Keratinocyte (primary cell): ENCODE results near the gene TRIM67. TPM values are rescaled to one million over a fixed set of nuclear protein-coding genes. Genes with fewer than 3 reads are reported as not detected.

ENCODE experiments used
- DNase-seq: peaks from one replicate; pipeline ENCODE4 v3.0.0-alpha.2; 2011; ENCODE audit warnings: low read depth, missing footprints, low spot score
- FAIRE-seq: peaks from 2 replicates; lab custom pipeline; 2011; peaks lifted over from hg19 to GRCh38; lab: Jason Lieb, UNC
- H2AFZ ChIP-seq: 2 replicates; pipeline ENCODE4 v1.6.0; 2012; ENCODE audit warnings: low read length, control low read depth, inconsistent platforms; ENCODE audit not compliant: control insufficient read depth
- H3K27ac ChIP-seq: 2 replicates; pipeline ENCODE4 v1.5.1; 2011; ENCODE audit warnings: low read length; ENCODE audit not compliant: control insufficient read depth, insufficient read depth
- H3K27me3 ChIP-seq: 3 replicates; pipeline ENCODE4 v1.6.0; 2011; ENCODE audit warnings: low read length; ENCODE audit not compliant: control insufficient read depth, insufficient read depth; ENCODE audit errors: extremely low read depth
- H3K36me3 ChIP-seq, 2 experiments: 2 replicates in 1 of 2; 3 replicates in 1 of 2; pipeline ENCODE4 v1.5.1; 2011; ENCODE audit warnings: low read length in 2 of 2, mild to moderate bottlenecking in 1 of 2; ENCODE audit not compliant: control insufficient read depth in 2 of 2, insufficient read depth in 2 of 2; ENCODE audit errors: extremely low read depth in 1 of 2
- H3K4me1 ChIP-seq: 3 replicates; pipeline ENCODE4 v1.5.1; 2011; ENCODE audit warnings: low read length; ENCODE audit not compliant: control insufficient read depth, insufficient read depth; ENCODE audit errors: extremely low read depth
- H3K4me2 ChIP-seq: 3 replicates; pipeline ENCODE4 v1.6.0; 2011; ENCODE audit warnings: low read depth, low read length; ENCODE audit not compliant: control insufficient read depth, insufficient read depth; ENCODE audit errors: extremely low read depth
- H3K4me3 ChIP-seq, 3 experiments: fragments of 200-600 bp in 1 of 3; sonication (generic) in 1 of 3; 2 replicates in 2 of 3; 3 replicates in 1 of 3; pipeline ENCODE4 v1.5.1; 2011 to 2016; ENCODE audit warnings: low read length in 3 of 3, mild to moderate bottlenecking in 3 of 3, control low read depth in 2 of 3, inconsistent platforms in 1 of 3, low read depth in 1 of 3, mixed read lengths in 1 of 3, mixed run types in 1 of 3, moderate library complexity in 1 of 3; ENCODE audit not compliant: control insufficient read depth in 2 of 3, insufficient read depth in 2 of 3; ENCODE audit errors: extremely low read depth in 1 of 3
- H3K79me2 ChIP-seq: 2 replicates; pipeline ENCODE4 v1.6.0; 2012; ENCODE audit warnings: low read length; ENCODE audit not compliant: control insufficient read depth, insufficient read depth
- H3K9ac ChIP-seq: 3 replicates; pipeline ENCODE4 v1.6.0; 2011; ENCODE audit warnings: low read length; ENCODE audit not compliant: control insufficient read depth, insufficient read depth; ENCODE audit errors: extremely low read depth
- H3K9me1 ChIP-seq: 3 replicates; pipeline ENCODE4 v1.6.0; 2011; ENCODE audit warnings: low read length; ENCODE audit not compliant: control insufficient read depth, insufficient read depth; ENCODE audit errors: extremely low read depth
- H3K9me3 ChIP-seq: 2 replicates; pipeline ENCODE4 v1.5.1; 2012; ENCODE audit warnings: low read depth, low read length; ENCODE audit not compliant: control insufficient read depth
- H4K20me1 ChIP-seq: 3 replicates; pipeline ENCODE4 v1.6.0; 2011; ENCODE audit warnings: low read length; ENCODE audit not compliant: control insufficient read depth, insufficient read depth; ENCODE audit errors: extremely low read depth
- EZH2 ChIP-seq: IDR thresholded peaks from one replicate; pipeline ENCODE4 v1.6.1; 2012; ENCODE audit warnings: inconsistent platforms, mild to moderate bottlenecking, low read length, moderate library complexity
- dilution Hi-C: fragments of 300-500 bp; cut with MboI; formaldehyde crosslinking; loops from one replicate; pipeline ENCODE4 v1.7.0; 2020; ENCODE audit warnings: low sequenced_read_pairs; ENCODE audit not compliant: extremely low pct_ligation_motif_present
- polyA plus RNA-seq, 5 experiments: library from polyadenylated mRNA; depleted of rRNA in 3 of 5; stranded (reverse) in 3 of 5; stranded (forward) in 1 of 5; unstranded in 1 of 5; fragments of >200 nt; gene quantifications; 1 replicate in 1 of 5; 2 replicates in 3 of 5; 3 replicates in 1 of 5; pipeline versions ENCODE4 v1.2.1 to v1.2.3, GENCODE V29; 2011 to 2012; ENCODE audit warnings: missing spikeins in 2 of 5, low read depth in 1 of 5, low replicate concordance in 1 of 5
- TF ChIP-seq, protein P1 (sequence below), 3 experiments: IDR thresholded peaks in 1 of 3; conservative IDR thresholded peaks in 1 of 3; optimal IDR thresholded peaks in 1 of 3; 2 replicates in 2 of 3; 3 replicates in 1 of 3; pipeline versions ENCODE3 to v1.5.1; 2011; ENCODE audit warnings: low read length in 3 of 3, mild to moderate bottlenecking in 3 of 3, moderate library complexity in 2 of 3, control low read depth in 1 of 3, inconsistent platforms in 1 of 3; ENCODE audit not compliant: insufficient read depth in 2 of 3; ENCODE audit errors: extremely low read depth in 1 of 3

The TRIM67 gene
- polyA plus RNA-seq, 1 donor (not counting 4 experiments of a cell fraction or from before 2014, with no cell fraction given) = not detected

DNA sequence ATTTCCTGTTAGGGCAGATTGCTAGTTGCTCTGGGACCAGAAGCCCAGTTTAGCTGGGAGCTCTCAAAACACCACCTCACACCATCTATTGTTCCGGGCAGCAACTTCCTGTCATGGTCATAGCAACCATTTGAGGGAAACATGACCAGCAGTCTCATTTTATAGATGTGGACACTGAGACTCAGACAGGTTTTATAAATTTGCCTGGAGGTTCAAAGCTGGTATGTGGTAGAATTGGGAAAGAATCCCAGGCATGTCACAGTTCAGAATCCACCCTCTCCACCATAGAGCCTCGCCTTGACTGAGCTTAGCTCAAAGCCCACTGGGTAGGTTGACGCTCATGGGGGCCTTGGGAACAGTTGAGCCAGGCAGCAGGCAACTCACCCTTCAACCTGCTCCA lies 14.0 kb upstream of the TRIM67 start:
- Histone ChIP-seq H2AFZ (no peak overlapping the region), H3K27ac (no peak overlapping the region), H3K9ac (no peak overlapping the region), H3K9me1 (no peaks in the 10 kb centered on the region), H3K4me1 (no peaks in the 10 kb centered on the region), H3K27me3 (no peaks in the 10 kb centered on the region), H3K36me3 (no peaks in the 10 kb centered on the region), H3K79me2 (no peaks in the 10 kb centered on the region), H4K20me1 (no peaks in the 10 kb centered on the region), H3K9me3 (no peaks in the 10 kb centered on the region), H3K4me2 (no peak overlapping the region), H3K4me3 (no peak overlapping the region)
- no peak for TF ChIP-seq EZH2
- TF ChIP-seq, protein P1, sequence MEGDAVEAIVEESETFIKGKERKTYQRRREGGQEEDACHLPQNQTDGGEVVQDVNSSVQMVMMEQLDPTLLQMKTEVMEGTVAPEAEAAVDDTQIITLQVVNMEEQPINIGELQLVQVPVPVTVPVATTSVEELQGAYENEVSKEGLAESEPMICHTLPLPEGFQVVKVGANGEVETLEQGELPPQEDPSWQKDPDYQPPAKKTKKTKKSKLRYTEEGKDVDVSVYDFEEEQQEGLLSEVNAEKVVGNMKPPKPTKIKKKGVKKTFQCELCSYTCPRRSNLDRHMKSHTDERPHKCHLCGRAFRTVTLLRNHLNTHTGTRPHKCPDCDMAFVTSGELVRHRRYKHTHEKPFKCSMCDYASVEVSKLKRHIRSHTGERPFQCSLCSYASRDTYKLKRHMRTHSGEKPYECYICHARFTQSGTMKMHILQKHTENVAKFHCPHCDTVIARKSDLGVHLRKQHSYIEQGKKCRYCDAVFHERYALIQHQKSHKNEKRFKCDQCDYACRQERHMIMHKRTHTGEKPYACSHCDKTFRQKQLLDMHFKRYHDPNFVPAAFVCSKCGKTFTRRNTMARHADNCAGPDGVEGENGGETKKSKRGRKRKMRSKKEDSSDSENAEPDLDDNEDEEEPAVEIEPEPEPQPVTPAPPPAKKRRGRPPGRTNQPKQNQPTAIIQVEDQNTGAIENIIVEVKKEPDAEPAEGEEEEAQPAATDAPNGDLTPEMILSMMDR (optimal IDR thresholded peaks at IDR 0.05 in 1 of 3, IDR thresholded peaks at IDR 0.05 in 1 of 3, conservative IDR thresholded peaks at IDR 0.05 in 1 of 3; ENCODE audit: extremely low read depth in 1 of 3, insufficient read depth in 2 of 3, low read length in 3 of 3) = no peak
- DNase-seq (no peak), FAIRE-seq (no peak)
- dilution Hi-C loops = no loop called here

DNA sequence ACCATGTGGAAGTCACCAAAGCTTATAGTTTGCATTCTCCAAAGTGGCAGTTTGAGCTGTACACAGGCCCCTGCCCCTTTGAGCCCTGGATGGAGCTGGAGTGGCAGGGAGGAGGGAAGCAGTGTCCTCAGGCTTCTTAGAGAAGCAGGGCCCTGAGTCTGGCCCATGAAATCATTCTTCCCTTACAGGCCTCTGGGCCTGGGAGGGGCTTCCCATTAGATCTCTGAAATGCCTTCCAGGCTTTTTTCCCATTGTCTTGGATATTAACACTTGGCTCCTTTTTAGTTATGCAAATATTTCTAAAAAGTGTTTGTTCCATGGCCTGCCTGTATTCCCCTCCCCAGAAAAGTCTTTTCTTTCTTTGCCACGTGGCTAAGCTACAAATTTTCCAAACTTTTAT lies 10.0 kb upstream of the TRIM67 start:
- DNase-seq (no peak), FAIRE-seq (no peak)
- TF ChIP-seq, protein P1 (optimal IDR thresholded peaks at IDR 0.05 in 1 of 3, IDR thresholded peaks at IDR 0.05 in 1 of 3, conservative IDR thresholded peaks at IDR 0.05 in 1 of 3; ENCODE audit: extremely low read depth in 1 of 3, insufficient read depth in 2 of 3, low read length in 3 of 3) = no peak
- TF ChIP-seq EZH2 = no peak
- H3K9me3 ChIP-seq = no peaks in the 10 kb centered on the region
- H3K9ac ChIP-seq = no peak overlapping the region
- no peak overlapping the region for H3K4me2 ChIP-seq
- no peaks in the 10 kb centered on the region for H3K36me3 ChIP-seq
- H3K27ac ChIP-seq = no peak overlapping the region
- H3K4me3 ChIP-seq = no peak overlapping the region
- H3K79me2 ChIP-seq = no peaks in the 10 kb centered on the region
- dilution Hi-C loops = no loop called here
- H3K4me1 ChIP-seq = no peaks in the 10 kb centered on the region
- no peaks in the 10 kb centered on the region for H4K20me1 ChIP-seq
- H3K9me1 ChIP-seq = no peaks in the 10 kb centered on the region
- H3K27me3 ChIP-seq = no peaks in the 10 kb centered on the region
- no peak overlapping the region for H2AFZ ChIP-seq
